HCT116 (cell line): ENCODE results near the gene CECR2. TPM values are rescaled to one million over a fixed set of nuclear protein-coding genes. Genes with fewer than 3 reads are reported as not detected.

ENCODE experiments used
- ATAC-seq: fragments of 200-7000 bp; cut with Tn5 transposase; 2 replicates; pipeline ENCODE4 v1.9.1; 2020; ENCODE audit warnings: mild to moderate bottlenecking, moderate library complexity
- BruUV-seq: library from RNA; stranded (reverse); fragments of 400-500 nt; replicated peaks from 2 replicates; lab custom pipeline; 2021; lab: Mats Ljungman, UMichigan
- CTCF ChIA-PET: fragments of 300-600 bp; sonication (Branson Sonifier 250); formaldehyde crosslinking; loops from one replicate; lab custom pipeline; 2021; ENCODE audit warnings: antibody characterized with exemption; lab: Charles Lee
- POLR2A ChIA-PET: fragments of 300-600, 350-600 bp; sonication (Branson Sonifier 250); formaldehyde crosslinking; loops from one replicate; lab custom pipeline; 2021; ENCODE audit warnings: antibody characterized with exemption; lab: Charles Lee
- RAD21 ChIA-PET, 2 experiments: fragments of 300-600 bp; sonication (Branson Sonifier 250); formaldehyde crosslinking; loops; one replicate each; lab custom pipeline; 2023; ENCODE audit warnings: low total read pairs in 2 of 2; ENCODE audit not compliant: uncharacterized antibody in 2 of 2, unreplicated experiment in 2 of 2, low non-redundant PET in 1 of 2; lab: Charles Lee
- DNase-seq: peaks from one replicate; pipeline ENCODE4 v3.0.0-alpha.2; 2010; ENCODE audit warnings: low read depth, low spot score
- H2AFZ ChIP-seq: fragments of 200-600 bp; shearing (Covaris generic), sonication (generic); 2 replicates; pipeline ENCODE4 v1.6.1; 2017; ENCODE audit warnings: low read depth, mixed run types, mixed read lengths, antibody characterized with exemption, low read length; ENCODE audit not compliant: poor library complexity, severe bottlenecking
- H3K27ac ChIP-seq: 2 replicates; pipeline ENCODE4 v1.5.1; 2012; ENCODE audit warnings: low read depth, low read length
- H3K27me3 ChIP-seq: fragments of 200-600 bp; sonication (generic); 2 replicates; pipeline ENCODE4 v1.6.1; 2016; ENCODE audit warnings: mixed run types, low read length, mixed read lengths; ENCODE audit not compliant: insufficient read depth
- H3K36me3 ChIP-seq, 2 experiments: fragments of 200-500 bp in 1 of 2; fragments of 200-600 bp in 1 of 2; sonication (Bioruptor generic) in 1 of 2; sonication (generic) in 1 of 2; 2 replicates each; pipeline versions ENCODE4 v1.5.1 to v1.6.1; 2014 to 2016; ENCODE audit warnings: low read length in 2 of 2, inconsistent platforms in 1 of 2, mixed read lengths in 1 of 2, mixed run types in 1 of 2; ENCODE audit not compliant: insufficient read depth in 2 of 2, control insufficient read depth in 1 of 2
- H3K4me1 ChIP-seq, 2 experiments: fragments of 200-600 bp in 1 of 2; sonication (generic) in 1 of 2; 2 replicates each; pipeline versions ENCODE4 v1.5.1 to v1.6.1; 2012 to 2017; ENCODE audit warnings: low read length in 2 of 2, inconsistent platforms in 1 of 2, mild to moderate bottlenecking in 1 of 2, mixed read lengths in 1 of 2, mixed run types in 1 of 2, moderate library complexity in 1 of 2; ENCODE audit not compliant: insufficient read depth in 2 of 2, control insufficient read depth in 1 of 2
- H3K4me2 ChIP-seq: fragments of 200-600 bp; sonication (generic); 2 replicates; pipeline ENCODE4 v1.6.1; 2017; ENCODE audit warnings: mixed run types, low read length, mixed read lengths
- H3K4me3 ChIP-seq, 2 experiments: fragments of 200-600 bp in 1 of 2; sonication (generic) in 1 of 2; replicated peaks in 1 of 2; 2 replicates each; pipeline ENCODE4 v1.5.1; 2011 to 2016; ENCODE audit warnings: low read length in 2 of 2, control low read depth in 1 of 2, low read depth in 1 of 2, mild to moderate bottlenecking in 1 of 2, mixed read lengths in 1 of 2, mixed run types in 1 of 2
- H3K79me2 ChIP-seq: fragments of 200-600 bp; sonication (generic); 2 replicates; pipeline ENCODE4 v1.6.1; 2017; ENCODE audit warnings: mild to moderate bottlenecking, mixed run types, low read length, moderate library complexity, mixed read lengths; ENCODE audit not compliant: insufficient read depth
- H3K9ac ChIP-seq: fragments of 200-600 bp; sonication (generic); 2 replicates; pipeline ENCODE4 v1.6.1; 2016; ENCODE audit warnings: low read length, mixed read lengths
- H3K9me2 ChIP-seq: fragments of 200-600 bp; sonication (generic), shearing (Covaris generic); 2 replicates; pipeline ENCODE4 v1.6.1; 2017; ENCODE audit warnings: mixed run types, mild to moderate bottlenecking, moderate library complexity; ENCODE audit not compliant: insufficient read depth
- H3K9me3 ChIP-seq, 2 experiments: fragments of 200-500 bp in 1 of 2; fragments of 200-600 bp in 1 of 2; sonication (Bioruptor generic) in 1 of 2; sonication (generic) in 1 of 2; 2 replicates each; pipeline ENCODE4 v1.6.1; 2014 to 2017; ENCODE audit warnings: low read length in 2 of 2, mixed read lengths in 2 of 2, inconsistent platforms in 1 of 2, low read depth in 1 of 2, mild to moderate bottlenecking in 1 of 2, mixed run types in 1 of 2, moderate library complexity in 1 of 2; ENCODE audit not compliant: control insufficient read depth in 1 of 2, insufficient read depth in 1 of 2
- H4K20me1 ChIP-seq: fragments of 200-600 bp; sonication (generic), shearing (Covaris generic); 2 replicates; pipeline ENCODE4 v1.6.1; 2017; ENCODE audit warnings: mixed run types, mild to moderate bottlenecking, moderate library complexity; ENCODE audit not compliant: insufficient read depth
- CBX3 ChIP-seq: IDR thresholded peaks from 2 replicates; pipeline ENCODE4 v1.6.1; 2012; ENCODE audit warnings: low read depth
- CEBPB ChIP-seq: IDR thresholded peaks from 2 replicates; pipeline ENCODE4 v1.6.1; 2012; ENCODE audit warnings: low read depth
- FOSL1 ChIP-seq: IDR thresholded peaks from 2 replicates; pipeline ENCODE4 v1.6.1; 2012; ENCODE audit warnings: low read depth
- JUND ChIP-seq: IDR thresholded peaks from 2 replicates; pipeline ENCODE4 v1.6.1; 2012
- POLR2A ChIP-seq: IDR thresholded peaks from 2 replicates; pipeline ENCODE4 v1.7.0; 2011; ENCODE audit warnings: borderline replicate concordance; ENCODE audit not compliant: insufficient read depth, insufficient read length; ENCODE audit errors: extremely low read depth
- POLR2AphosphoS5 ChIP-seq: IDR thresholded peaks from 2 replicates; pipeline ENCODE4 v1.6.1; 2011; ENCODE audit warnings: mild to moderate bottlenecking, low read depth, low read length, moderate library complexity
- SIN3A ChIP-seq: IDR thresholded peaks from 2 replicates; pipeline ENCODE4 v1.6.1; 2012; ENCODE audit warnings: low read depth
- SP1 ChIP-seq: IDR thresholded peaks from 2 replicates; pipeline ENCODE4 v1.6.1; 2012; ENCODE audit warnings: low read depth
- YY1 ChIP-seq: IDR thresholded peaks from 2 replicates; pipeline ENCODE4 v1.6.1; 2011; ENCODE audit warnings: low read length, low read depth, moderate library complexity, mild to moderate bottlenecking; ENCODE audit not compliant: insufficient replicate concordance; ENCODE audit errors: extremely low read depth
- ZFX ChIP-seq: fragments of 450-650 bp; IDR thresholded peaks from 2 replicates; pipeline ENCODE4 v1.6.1; 2017
- ZNF274 ChIP-seq: fragments of 200-500 bp; sonication (Bioruptor generic); IDR thresholded peaks from 2 replicates; pipeline ENCODE4 v1.6.1; 2014; ENCODE audit warnings: mild to moderate bottlenecking, low read depth, low read length, inconsistent platforms
- intact Hi-C: fragments of 100-400 bp; cut with micrococcal nuclease; formaldehyde crosslinking; loops from 2 replicates; pipeline ENCODE4 v1.10.0; 2022
- total RNA-seq: library from RNA; stranded (reverse); gene quantifications from one replicate; pipeline ENCODE4 v1.2.1, GENCODE V29; 2021; ENCODE audit not compliant: unreplicated experiment
- TF ChIP-seq, protein P1 (sequence below): IDR thresholded peaks from 2 replicates; pipeline ENCODE4 v1.6.1; 2011; ENCODE audit warnings: mild to moderate bottlenecking, low read length, moderate library complexity; ENCODE audit not compliant: insufficient replicate concordance; ENCODE audit errors: extremely low read depth
- TF ChIP-seq, protein P2 (sequence below): IDR thresholded peaks from 2 replicates; pipeline ENCODE4 v1.6.1; 2012; ENCODE audit warnings: low read depth
- TF ChIP-seq, protein P3 (sequence below): IDR thresholded peaks from 2 replicates; pipeline ENCODE4 v1.6.1; 2012
- TF ChIP-seq, protein P4 (sequence below): IDR thresholded peaks from 2 replicates; pipeline ENCODE4 v1.6.1; 2012

Gene CECR2
- total RNA-seq, 1 experiment from 2014 or later = 6.0 TPM

DNA sequence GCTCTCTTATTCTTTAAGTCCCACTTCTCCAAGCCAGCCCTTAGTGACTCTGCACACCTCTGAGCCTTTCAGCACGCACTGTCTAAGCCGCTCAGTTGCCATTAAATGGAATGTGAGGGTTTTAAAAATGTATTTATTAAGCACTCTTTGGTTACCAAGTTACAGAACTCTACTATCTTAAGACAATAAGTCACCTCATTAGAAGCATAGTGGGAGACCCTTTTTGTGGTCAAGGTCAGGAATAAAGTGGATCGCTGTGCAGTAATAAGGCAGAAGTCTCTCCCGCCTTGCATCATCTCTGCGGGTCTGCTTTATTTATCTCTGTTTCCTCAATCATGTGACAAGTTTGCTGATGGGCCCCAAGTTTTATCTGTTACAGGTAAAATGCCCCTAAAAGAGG, 205.9 kb downstream of the CECR2 start (continued):
- TF ChIP-seq, protein P1, sequence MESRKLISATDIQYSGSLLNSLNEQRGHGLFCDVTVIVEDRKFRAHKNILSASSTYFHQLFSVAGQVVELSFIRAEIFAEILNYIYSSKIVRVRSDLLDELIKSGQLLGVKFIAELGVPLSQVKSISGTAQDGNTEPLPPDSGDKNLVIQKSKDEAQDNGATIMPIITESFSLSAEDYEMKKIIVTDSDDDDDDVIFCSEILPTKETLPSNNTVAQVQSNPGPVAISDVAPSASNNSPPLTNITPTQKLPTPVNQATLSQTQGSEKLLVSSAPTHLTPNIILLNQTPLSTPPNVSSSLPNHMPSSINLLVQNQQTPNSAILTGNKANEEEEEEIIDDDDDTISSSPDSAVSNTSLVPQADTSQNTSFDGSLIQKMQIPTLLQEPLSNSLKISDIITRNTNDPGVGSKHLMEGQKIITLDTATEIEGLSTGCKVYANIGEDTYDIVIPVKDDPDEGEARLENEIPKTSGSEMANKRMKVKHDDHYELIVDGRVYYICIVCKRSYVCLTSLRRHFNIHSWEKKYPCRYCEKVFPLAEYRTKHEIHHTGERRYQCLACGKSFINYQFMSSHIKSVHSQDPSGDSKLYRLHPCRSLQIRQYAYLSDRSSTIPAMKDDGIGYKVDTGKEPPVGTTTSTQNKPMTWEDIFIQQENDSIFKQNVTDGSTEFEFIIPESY = no peak
- TF ChIP-seq ZNF274 = no peak
- no peak for TF ChIP-seq FOSL1

DNA sequence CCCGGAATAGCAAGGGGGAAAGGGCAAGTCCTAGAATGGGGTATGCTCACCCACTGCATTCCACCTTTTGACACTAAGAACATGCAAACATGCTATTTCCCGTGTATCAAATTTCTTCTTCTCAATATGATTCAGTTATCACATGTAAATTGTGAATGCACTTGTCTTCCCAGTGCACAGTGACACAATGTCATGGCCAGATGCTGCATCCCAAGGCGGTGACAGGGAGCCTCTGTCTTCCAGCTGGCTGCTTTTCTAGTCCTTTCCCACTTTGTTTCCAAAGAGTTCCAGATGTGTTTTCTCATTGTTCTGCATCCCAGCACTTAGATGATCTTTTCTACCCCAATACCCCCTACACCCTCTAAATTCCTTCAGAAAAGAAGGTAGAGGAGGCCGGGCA, 206.4 kb downstream of the CECR2 start:
- Histone ChIP-seq H3K9me2 (no peaks in the 10 kb centered on the region), H3K79me2 (no peaks in the 10 kb centered on the region), H3K4me3 (no peak overlapping the region), H3K9me3 (no peaks in the 10 kb centered on the region), H3K27ac (no peak overlapping the region), H2AFZ (no peak overlapping the region), H3K36me3 (no peaks in the 10 kb centered on the region), H3K27me3 (no peaks in the 10 kb centered on the region), H3K4me2 (no peak overlapping the region), H4K20me1 (no peaks in the 10 kb centered on the region), H3K9ac (no peak overlapping the region), H3K4me1 (peaks cover 0 to 5% of the 10 kb centered on the region in 2 experiments; a peak in 1 of 4 replicates)
- no peak for DNase-seq
- no TSS peak for BruUV-seq
- intact Hi-C loops = no loop called here
- ChIA-PET RAD21 (no interaction called here), CTCF (interaction anchor here (0.7 kb wide), 1 partner anchor 362 kb away, joined by 3 read pairs; no protein-coding TSS in a partner anchor), POLR2A (no interaction called here)
- no peak for ATAC-seq
- TF ChIP-seq ZNF274 (no peak), JUND (no peak), SP1 (no peak), YY1 (no peak), SIN3A (no peak), CEBPB (no peak), POLR2AphosphoS5 (no peak), POLR2A (no peak), CBX3 (no peak), ZFX (no peak)
- TF ChIP-seq, protein P2, sequence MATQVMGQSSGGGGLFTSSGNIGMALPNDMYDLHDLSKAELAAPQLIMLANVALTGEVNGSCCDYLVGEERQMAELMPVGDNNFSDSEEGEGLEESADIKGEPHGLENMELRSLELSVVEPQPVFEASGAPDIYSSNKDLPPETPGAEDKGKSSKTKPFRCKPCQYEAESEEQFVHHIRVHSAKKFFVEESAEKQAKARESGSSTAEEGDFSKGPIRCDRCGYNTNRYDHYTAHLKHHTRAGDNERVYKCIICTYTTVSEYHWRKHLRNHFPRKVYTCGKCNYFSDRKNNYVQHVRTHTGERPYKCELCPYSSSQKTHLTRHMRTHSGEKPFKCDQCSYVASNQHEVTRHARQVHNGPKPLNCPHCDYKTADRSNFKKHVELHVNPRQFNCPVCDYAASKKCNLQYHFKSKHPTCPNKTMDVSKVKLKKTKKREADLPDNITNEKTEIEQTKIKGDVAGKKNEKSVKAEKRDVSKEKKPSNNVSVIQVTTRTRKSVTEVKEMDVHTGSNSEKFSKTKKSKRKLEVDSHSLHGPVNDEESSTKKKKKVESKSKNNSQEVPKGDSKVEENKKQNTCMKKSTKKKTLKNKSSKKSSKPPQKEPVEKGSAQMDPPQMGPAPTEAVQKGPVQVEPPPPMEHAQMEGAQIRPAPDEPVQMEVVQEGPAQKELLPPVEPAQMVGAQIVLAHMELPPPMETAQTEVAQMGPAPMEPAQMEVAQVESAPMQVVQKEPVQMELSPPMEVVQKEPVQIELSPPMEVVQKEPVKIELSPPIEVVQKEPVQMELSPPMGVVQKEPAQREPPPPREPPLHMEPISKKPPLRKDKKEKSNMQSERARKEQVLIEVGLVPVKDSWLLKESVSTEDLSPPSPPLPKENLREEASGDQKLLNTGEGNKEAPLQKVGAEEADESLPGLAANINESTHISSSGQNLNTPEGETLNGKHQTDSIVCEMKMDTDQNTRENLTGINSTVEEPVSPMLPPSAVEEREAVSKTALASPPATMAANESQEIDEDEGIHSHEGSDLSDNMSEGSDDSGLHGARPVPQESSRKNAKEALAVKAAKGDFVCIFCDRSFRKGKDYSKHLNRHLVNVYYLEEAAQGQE = no peak
- TF ChIP-seq, protein P3, sequence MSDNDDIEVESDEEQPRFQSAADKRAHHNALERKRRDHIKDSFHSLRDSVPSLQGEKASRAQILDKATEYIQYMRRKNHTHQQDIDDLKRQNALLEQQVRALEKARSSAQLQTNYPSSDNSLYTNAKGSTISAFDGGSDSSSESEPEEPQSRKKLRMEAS = no peak
- TF ChIP-seq, protein P4, sequence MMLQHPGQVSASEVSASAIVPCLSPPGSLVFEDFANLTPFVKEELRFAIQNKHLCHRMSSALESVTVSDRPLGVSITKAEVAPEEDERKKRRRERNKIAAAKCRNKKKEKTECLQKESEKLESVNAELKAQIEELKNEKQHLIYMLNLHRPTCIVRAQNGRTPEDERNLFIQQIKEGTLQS = no peak
